Ureter (tissue), 1 donor: ENCODE results near the gene DMPK. TPM values are rescaled to one million over a fixed set of nuclear protein-coding genes. Genes with fewer than 3 reads are reported as not detected.

Experiments
- DNase-seq: peaks from one replicate; pipeline ENCODE4 v3.0.0-alpha.2; 2020; ENCODE audit warnings: low spot score
- total RNA-seq: library from RNA; stranded (reverse); gene quantifications from one replicate; pipeline ENCODE4 v1.2.4, GENCODE V29; 2023
- donor health status: DM: yes; HTN: yes; CAD: no.

Gene DMPK
- total RNA-seq, 1 donor from 2014 or later = 106 TPM

DNA sequence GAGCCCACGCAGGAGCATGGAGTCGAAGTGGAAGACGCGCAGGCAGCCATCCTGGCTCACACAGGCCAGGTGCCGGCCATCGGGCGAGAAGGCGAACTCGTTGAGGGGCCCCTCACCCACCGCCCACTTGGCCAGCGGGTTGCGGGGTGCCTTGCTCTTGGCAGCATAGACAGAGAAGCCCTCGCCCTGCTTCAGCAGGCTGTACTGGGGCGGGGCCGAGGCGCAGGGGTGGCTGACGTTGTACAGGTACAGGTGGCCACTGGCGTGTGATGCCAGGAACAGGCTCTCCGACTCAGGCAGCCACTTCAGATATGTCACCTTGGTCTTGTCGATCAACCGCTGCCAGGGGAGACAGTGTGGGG lies 4.2 kb upstream of the DMPK start:
- no peak for DNase-seq

DNA sequence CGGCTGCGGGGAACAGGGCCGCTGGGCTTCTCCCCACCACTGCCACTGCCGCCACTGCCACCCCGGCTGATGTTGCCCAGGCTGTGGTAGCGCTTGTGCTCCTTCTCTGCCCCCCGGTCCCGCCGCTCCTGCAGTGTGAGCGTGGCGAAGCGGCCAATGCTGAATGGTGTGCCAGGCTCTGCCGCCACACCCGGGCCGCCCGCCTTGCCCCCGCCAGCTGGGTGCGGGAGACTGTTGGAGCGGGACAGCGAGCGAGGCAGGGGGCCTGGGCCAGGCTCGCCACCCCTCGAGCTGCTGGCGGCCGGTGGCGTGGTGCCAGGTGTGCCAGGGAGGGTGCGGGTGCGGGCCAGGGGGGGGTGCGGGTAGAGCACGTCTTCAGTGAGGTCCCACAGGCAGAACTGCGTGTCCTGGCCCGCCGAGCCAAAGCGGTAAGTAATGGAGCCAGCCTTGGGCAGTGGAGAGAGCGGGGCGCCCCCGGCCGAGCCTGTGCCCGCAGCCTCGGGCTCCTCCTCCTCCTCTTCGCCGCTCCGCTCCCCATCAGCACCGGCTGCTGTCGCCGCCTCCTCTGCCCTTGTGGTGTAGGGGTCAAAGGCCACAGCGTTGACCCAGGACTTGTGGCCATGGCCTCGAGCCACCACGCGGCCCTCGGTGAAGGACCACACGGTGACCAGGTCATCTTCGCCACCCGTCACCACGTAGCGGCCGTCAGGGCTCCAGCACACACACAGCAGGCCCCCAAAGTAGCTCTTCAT lies 3.7 kb upstream of the DMPK start:
- DNase-seq = no peak

DNA sequence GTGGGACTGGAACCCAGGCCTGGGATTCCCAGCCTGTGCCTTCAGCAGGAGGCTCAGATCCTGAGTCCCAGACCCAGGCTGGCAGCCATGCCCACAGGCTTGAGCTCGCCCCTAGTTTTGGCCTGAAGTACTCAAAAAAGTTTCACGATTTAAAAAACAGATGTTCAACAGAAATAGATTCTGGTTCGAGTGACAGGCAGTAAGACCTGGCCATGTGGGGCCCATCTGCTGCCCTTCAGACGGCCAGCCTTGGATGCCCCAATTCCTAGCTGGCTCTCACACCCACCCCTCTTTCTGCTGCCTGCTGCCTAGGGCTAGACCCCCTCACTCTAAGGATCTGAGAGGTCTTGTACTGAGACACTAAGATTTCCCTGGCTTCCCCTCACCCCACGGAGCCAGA lies 2.8 kb upstream of the DMPK start:
- DNase-seq = no peak

DNA sequence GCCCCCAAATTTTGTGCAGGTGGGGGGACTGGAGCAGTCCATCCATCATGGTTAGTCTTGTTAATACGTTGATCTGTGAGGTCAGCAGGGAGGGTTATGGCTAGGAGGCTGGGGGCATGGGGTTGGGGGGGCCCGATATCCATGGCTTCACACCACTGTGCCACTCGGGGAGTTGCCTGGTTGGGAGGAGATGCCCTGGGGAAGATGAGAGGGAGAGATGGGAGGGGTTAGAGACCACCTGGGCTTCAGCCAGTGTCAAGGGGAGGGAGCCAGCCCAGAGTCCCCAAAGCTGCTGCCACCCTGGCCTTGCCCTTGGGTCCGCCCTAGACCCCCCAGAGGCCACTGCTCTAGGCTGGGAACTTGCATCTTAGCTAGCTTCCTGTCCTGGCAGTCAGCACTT lies 1.8 kb upstream of the DMPK start:
- DNase-seq = no peak

DNA sequence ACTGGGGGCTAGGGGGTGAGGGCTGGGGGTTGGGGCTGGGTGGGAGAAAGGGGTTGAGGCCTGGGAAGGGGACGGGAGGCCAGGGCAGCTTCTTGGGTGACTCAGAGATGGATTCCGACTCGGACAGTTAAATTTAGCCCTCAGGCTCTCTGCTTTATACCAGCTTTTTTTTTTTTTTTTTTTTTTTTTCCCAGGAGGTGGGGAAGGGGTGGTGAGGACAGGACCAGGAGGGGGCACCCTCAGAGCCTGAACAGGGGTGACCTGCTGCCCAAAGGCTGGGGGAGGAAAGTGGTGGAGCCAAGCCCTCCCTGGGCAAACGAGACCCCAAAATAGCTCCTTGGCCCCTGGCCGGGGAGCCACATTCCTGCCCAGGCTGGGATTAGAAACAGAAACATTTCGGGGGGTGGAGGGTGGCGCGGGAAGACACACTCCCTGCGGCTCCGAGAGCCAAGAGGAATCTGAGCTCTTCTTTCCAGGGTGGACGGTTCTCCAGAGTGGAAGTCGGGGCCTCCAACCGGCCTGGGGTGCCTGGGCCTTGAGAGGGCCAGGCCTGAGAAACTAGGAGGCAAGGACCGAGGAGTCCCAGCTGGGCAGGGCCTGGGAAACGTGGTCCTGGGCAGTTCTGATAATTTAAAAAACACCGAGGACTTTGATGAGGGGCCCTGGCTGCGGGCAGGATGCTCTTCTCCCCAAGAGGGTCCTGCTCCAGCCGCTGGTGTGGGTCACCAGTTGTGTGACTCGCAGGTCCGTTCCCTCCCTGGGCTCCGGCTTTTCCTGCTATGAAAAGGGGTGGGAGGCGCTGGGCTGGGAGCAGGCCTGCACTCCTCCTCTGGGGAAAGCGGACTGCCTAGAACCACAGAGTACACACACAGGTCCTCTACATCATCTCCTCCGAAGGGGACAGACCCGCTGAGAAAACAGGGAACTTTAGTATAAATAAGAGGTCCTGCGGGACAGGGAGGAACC lies 813 bp upstream of the DMPK start:
- peak; percentile 83 for DNase-seq

DNA sequence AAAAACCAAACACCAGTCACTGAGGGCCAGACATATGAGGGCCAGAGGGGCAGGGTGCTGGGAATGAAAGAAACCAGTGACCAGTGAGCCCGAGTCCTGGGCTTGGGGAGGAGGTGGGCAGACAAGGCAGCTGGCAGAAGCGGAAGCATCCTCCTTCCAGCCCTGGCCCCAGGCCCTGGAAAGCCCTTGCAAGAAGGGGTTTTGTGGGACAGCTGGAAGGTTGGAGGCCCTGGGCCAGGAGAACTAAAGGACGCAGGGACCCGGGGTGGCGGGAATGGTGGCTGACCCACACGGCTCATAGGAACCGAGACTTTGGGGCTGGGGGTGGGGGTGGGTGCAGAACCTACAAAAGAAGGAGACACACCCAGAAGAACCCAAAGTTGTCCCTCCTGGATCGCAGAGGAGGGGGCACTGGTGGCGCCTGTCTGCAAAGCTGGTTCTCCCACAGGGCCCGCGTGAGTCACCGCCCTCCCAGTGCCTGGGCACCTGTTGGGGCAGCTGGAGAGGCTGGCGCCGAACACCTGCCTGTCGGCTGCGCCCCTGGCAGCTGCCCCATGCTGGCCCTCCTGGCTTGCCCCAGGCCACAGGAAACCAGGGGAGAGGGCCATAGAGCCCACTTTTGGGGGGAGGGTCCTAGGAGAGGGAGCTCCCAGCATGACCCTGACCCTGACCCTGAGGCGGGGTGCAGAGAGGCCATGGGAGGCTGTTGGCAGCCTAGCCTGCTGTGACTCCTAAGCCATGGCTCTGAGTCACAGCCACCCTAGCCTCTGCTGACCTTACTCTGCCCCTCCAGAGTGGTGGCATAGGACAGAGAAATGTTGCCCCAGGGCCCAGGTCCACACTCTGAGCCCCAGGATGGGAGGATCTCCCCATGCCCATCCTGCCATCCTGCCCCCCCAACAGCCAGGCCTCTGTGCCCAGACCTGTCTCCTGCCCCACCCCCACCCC lies 802 bp downstream of the DMPK start:
- DNase-seq = no peak

DNA sequence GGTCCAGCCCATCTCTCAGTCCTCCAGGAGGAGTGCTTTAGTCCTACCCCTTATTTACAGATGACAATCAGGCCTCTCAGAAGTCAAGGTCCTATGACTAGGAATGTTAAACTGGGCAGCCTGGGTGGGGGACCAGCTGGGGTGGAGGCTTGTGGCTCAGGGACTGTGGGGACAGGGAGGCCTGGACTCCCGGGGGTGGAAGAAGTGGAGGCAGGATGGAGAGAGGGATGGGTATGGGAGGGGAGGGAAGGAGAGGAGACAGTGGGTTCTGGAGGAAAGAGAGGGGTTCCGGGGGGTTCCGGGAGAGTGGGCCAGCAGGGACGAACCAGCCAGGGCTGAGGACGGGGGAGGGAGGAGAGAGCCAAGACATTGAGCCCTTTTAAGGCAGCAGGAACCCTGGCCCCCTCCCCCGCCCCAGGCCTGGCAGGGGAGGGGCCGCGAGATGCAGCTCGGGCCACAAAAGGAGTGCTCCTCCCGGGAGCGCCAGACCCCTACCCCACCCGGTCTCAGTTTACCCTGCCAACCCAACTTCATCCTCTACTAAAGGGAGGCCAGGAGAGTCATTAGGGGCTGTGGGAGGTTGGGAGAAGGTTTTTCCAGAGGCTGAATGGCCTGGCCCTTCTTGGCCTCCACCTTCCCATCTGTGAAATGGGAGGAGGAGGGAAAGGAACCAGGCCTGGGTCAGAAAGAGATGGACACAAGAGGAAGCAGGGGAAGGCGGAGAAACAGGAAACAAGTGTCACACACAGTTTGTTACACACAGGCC lies 1.7 kb downstream of the DMPK start:
- no peak for DNase-seq

DNA sequence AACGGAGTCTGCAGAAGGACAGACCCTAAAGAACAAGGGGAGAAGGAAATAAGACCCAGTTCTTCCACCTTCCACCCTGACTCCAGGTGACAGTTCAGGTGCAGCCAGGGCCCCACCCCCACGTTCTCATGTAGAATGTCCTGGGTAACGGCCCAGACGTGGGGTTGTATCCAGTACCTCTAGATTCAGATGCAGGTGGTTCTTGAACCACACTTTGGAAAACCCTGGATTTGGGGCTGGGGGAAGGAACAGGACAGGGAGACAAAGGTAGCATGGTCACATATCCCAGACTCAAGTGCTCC lies 2.2 kb downstream of the DMPK start:
- no peak for DNase-seq

DNA sequence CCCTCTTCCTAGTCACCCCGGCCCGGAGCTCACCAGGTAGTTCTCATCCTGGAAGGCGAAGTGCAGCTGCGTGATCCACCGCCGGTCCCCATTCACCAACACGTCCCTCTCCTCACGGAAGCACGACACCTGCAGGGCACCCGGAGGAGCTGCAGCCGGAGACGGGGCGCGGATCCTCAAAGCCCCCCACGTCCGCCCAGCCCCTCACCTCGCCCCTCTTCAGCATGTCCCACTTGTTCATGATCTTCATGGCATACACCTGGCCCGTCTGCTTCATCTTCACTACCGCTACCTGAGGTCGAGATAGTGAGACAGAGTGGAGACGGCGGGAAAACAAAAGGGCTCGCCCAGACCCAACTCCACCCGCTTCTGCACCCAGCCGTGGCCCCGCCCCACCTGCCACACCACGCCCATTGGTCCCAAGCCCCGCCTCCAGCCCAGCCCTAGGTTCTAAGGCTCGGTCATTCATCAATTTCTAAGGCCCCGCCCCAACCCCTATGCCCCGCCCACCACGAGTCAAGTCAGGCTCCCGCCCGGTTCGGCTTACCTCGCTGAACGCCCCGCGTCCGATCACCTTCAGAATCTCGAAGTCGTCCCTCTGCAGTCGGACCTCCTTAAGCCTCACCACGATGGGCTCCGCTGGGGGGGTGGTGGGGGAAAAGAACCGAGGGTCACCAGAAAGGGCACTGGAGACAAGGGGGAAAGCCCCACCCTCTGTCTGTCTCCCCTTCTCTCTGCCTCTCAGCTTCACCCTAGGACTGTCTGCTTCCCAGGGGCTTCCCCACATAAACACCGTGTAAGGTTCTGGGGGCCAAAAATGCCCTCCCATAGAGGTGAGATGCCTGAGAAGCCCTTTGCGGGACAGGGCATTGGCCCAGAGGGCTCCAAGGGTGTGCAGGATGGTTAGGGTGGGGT lies 2.8 kb downstream of the DMPK start:
- peak; percentile 96 for DNase-seq

DNA sequence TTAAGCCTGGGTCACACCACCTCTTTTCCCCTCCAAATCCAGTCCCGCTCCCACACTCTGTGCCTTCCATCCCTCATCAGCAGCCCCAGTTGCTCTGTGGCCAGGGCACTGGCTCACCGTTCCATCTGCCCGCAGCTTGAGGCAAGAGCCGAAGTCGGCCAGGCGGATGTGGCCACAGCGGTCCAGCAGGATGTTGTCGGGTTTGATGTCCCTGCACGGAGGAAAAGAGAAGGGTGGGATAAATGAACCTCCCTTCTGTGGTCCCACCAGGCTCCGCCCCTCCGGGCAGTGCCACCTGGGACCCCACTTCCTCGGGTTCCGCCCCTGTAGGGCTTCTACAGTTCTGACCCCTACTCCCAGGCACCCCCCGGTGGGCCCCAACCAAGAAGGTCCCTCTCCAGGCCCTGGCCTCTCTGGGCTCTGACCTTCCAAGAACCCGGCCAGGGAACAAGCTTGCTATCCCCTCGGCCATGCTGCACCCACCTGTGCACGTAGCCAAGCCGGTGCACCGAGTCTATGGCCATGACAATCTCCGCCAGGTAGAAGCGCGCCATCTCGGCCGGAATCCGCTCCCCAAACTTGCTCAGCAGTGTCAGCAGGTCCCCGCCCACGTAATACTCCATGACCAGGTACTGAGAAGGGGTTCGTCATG lies 4.2 kb downstream of the DMPK start:
- DNase-seq = no peak

DNA sequence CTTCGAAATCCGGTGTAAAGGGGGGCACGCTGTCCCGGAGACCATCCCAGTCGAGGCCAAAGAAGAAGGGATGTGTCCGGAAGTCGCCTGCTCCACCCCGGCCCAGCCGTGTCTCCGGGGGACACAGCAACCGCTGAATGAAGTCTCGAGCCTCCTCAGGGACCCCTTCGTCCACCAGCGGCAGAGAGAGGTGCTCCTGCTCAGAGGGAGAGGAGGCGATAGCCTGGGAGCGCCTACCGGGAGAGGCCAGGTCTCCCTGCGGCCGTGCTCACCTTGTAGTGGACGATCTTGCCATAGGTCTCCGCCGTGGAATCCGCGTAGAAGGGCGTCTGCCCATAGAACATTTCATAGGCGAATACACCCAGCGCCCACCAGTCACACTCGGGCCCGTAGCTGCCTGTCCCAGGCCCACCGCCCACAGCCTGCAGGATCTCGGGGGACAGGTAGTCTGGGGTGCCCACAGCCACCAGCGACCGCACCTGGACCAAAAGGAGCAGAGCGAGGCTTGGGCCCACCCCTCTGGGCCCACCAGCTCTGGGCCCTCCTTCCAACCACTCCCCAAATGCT lies 4.8 kb downstream of the DMPK start:
- no peak for DNase-seq

GRCh38 chr19:45774765-45775164 lies 7.5 kb downstream of the DMPK start:
- DNase-seq = no peak

DNA sequence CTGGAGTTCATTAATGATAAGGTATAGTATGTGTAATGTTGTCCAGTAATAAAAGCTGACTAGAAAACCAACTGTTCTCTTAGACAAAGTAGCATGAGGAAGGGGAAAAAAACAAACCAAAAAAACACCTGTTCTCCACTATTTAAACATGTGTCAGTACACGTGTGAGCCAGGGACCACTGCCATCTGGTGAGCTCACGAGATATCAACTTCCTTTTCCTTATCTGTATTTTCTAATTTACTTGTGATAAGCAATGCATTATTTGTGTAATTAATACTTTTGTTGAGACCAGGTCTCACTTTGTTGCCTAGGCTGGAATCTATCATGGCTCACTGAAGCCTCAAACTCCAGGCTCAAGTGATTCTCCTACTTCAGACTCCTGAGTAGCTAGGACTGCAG lies 8.9 kb downstream of the DMPK start:
- no peak for DNase-seq

GRCh38 chr19:45772912-45773311 lies 9.4 kb downstream of the DMPK start:
- no peak for DNase-seq

GRCh38 chr19:45772130-45772840 lies 10.0 kb downstream of the DMPK start:
- DNase-seq = no peak

GRCh38 chr19:45771311-45771933 lies 10.9 kb downstream of the DMPK start:
- DNase-seq = no peak

GRCh38 chr19:45770192-45771101 lies 11.8 kb downstream of the DMPK start:
- DNase-seq = peak; percentile 97
